GM21619 (cell line): ENCODE measurements around the gene DUS1L.

Experiments
- ATAC-seq: cut with Tn5 transposase; IDR thresholded peaks from one replicate; pipeline ENCODE4 v1.9.1; 2021; ENCODE audit not compliant: unreplicated experiment

The DUS1L gene

DNA sequence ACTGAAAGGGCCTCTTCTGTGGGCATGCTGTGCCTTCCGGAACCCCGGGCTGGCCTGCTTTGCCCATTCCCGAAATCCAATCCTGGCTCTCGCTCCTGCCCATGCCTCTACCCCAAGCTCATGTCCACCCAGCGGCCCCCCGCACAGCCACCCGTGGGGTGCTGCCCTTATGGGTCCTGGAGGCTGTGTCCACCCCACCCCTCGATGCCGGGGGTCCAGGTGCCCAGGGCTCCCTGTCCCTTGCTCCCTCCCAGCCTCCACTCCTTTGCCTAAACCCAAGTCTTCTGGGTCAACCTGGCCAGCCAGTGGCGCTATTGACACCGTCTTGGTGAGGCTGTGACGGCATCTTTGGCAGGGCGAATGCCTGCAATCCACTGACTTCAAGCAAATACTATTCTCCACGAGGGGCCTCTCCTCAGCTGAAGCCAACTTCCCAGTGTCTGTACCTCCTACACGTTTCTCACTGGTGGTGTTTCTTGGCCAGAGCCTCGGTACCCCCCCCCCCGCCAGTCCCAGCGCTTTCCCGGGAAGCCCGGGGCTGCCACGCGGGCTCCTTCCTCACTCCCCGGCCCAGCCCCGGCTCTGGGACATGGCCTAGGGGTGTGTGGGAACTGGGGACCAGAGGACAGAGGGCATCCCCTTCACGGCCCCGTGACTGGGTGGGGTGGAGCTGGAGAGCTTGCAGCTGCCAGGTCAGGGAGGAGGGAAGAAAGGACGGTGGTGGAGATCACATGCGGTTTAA is 12.2 kb upstream of the DUS1L start:
- no peak for ATAC-seq

DNA sequence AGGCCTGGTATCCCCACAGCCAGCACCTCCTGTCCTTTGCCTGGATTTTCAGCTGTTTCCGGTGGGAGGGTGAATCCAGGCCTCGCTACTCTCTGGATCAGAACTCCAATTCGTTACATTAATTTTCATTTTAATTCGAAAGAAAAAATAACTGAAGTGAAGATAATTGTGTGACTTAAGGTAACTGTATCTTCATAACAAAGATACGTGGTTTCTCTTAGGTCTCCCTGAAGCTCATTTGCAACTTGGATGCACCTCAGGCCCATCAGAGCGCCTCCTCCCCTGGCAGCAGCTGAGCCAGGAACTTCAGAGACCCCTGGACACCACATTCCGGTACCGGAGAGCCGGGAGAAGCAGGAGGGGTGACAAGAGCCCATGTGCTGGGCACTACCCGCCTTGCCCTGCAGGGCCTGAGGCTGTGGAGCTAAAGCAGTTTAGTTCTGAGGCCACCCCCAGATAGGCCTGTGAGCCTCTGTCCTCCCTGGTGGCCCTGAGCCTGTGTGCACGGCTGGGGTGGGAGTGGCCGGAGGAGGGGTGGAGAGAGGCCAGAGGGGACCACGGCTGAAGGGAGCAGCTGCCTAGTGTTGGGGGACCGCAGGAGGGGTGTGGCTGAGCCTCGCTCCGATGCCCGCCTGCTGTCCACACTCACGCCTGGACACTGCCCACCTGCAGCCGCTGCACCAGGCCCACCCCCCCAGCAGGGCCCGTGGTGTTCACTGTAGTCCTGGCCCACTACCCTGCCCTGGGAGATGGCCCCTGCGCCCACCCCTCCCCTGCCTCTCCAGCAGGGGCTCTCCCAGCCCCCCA is 11.4 kb upstream of the DUS1L start:
- ATAC-seq = no peak

DNA sequence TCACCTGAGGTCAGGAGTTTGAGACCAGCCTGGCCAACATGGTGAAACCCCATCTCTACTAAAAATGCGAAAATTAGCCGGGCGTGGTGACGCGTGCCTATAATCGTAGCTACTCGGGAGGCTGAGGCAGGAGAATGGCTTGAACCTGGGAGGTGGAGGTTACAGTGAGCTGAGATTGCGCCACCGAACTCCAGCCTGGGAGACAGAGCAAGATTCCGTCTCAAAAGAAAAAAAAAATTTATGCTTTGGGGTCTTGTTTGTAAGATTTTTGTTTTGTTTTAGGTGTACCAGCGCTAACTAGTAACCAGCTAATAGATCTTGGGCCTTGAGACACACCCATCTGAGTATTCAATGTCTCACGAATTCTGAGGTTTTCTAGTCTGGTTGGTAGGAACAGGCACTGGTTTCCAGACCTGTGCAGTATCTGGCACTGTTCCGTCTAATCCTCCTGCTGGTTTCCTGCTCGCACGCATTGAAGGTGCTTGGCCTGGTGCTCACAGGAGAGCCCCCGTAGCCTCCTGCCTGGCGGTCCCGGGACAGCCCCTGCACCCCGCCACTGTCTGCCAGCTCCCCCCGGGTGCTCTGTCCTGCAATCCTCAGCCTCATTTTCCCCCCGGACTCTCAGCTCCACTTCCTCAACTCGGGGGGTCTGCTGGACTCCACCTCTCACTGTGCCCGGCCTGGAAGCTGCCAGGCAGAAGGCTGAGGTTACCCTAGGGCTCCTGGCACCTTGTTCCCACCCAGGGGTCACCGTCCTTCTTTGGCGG is 10.6 kb upstream of the DUS1L start:
- no peak for ATAC-seq

DNA sequence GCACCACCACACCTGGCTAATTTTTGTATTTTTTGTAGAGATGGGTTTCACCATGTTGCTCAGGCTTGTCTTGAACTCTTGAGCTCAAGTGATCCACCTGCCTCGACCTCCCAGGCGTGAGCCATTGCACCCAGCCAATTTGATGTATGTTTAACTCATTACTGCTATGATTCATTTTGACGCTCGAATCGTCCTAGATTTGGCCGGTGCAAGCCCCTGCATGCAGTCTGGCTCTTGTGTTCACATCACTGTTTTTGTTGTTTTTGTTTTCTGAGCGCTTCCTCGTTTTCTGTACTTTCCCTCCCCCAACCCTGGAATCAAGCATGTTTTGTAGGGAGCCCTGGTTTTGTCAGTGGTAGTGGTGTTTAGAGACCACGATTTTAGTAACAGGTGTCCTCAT is 7.8 kb upstream of the DUS1L start:
- no peak for ATAC-seq

DNA sequence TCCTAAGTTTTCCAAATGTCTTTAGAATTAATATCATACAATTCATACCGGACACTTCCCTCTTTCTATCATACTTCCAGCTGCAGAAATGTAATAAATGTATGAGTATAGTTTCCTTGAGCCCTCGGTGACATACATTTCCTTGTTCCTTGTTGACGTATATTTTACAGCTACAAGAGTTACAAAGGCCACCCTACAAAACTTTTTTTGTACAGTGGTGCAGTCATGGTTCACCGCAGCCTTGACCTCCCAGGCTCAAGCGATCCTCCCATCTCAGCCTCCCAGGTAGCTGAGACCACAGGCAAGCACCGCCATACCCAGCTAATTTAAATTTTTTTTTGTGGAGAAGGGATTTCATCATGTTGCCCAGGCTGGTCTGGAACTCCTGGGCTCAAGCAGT is 7.2 kb upstream of the DUS1L start:
- ATAC-seq = no peak

DNA sequence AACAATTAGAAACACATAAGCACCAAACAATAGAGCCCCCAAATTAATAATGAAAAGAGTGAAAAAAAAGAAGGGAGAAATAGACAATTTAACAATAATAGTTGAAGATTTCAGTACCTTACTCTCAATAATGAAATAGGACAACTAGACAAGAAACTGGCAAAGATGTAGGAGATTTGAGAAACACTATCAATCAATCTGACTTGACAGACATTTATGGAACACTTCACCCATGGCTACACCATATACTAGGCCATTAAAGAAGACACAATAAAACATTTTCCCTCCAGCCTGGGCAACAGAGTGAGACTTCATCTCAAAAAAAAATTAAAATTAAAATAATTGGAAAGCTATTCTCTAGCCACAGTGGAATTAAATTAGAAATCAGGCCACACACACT is 5.0 kb upstream of the DUS1L start:
- no peak for ATAC-seq

DNA sequence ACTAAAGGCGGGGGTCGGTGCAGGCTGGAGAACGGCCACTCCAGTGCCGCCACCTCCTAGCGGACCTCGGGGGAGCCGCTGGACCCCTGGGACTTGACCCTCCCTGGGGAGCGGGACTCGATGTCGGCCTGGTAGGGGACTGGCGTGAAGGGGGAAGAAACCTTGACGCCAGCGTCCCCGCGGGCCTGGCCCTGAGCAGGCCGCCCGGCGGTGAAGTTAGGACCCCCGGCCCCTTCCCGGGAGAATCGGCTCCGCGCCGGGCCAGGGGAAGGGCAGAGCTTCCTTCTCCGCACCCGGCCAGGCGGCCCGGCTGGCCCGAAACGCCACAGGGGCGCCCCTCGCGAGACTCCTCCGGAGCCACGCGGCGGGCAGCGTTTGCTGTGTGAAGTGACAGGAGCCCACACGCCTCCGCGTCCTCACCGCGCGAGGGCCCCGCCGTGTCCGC is 389 bp downstream of the DUS1L start:
- ATAC-seq = peak; percentile 27

DNA sequence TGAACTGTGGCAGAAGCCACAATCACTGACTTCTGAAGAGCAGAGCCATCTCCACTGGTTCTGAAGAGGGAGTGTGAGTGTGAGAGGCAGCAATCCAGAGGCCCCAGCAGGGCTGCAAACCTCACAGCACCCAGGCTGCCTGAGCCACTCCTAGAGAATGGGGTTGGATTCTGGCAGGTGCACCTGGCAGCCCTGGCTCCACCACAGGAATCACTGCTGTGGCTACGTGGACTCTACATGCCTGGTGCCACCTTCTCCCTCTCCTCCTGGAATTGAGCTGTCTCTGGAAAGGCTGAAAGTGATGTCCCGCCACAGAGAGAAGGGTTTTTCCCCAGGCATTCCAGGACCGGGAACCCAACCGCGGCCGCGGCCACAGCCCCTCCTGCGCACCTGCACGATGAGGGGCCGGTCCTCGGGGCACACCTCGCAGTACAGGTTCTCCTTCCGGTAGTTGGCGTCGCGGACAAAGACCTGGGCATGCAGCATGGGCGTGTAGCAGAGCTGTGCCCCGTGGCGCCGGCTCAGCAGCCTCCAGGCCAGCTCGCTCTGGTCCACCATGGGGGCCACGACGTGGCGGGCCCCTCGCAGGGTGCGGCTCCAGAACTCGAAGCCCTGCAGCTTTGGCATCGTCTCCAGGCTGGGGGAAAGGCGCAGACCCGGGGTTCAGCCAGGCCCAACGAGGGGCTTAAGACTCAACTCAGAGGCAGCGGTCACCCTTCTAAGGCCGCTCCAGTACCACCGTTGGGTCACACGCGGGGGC is 991 bp downstream of the DUS1L start:
- no peak for ATAC-seq

DNA sequence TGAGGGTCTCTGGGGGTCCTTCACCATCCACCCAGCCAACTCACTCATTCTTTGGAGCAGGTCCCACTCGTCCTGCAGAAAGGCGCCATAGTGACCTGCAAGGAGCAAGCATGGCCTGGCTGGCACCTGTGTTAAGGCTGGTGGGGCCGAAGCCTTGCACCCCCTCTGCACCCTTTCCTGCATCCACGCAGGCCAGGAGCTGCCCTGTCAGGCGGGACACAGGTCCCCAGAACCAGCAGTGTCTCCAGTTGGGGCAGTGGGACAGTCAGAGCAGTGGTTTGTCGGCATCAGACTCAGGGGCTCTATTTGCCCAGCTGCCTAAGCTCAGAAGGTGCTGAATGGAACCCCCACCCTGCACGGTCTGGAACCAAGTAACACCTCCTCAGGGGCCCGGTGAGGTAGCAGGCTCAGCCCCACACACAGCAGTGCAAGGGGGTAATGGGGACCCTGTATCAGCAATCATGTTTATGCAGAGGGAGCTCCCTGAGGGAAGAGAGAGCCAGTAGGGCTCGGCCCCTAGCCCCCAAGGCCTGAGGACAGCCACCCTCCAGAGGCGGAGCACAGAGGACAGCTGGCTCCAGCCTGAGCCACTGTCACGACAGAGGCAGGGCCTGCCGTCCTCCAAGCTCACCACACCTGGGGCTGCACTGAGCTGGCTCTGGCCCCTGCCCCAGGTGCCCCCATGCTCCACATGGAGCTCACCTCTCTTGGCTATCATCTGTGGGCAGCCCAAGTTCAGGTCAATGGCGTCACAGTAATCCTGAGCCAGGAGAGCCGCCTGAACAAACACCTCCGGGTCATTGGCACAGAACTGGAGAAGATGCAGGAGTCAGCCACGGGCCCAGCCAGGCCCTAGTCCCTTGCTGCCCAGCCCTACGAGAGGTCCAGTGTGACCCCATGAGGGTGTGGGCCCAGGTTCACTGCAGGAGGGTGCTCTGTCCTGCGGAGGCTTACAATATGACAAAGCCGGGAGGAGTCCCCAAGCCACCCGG is 1.9 kb downstream of the DUS1L start:
- no peak for ATAC-seq

DNA sequence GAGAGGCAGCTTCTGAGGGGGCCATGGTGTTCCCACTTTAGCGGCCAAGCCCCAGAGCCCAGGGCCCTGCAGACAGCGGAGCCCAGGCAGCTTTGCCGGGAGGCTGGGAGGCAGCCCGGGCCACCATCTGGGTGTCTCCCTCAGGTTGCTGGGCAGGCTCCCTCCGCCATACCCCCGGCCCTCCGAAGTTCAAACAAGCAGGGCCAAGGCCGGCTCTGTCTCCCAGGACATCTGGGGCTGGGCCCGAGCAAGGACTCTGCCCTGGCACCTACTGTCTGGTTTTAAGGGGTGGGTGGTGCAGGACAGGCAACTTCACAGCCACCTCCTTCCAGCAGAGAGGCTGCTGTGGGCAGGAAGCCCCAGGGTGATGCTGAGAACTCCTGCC is 2.6 kb downstream of the DUS1L start:
- no peak for ATAC-seq

DNA sequence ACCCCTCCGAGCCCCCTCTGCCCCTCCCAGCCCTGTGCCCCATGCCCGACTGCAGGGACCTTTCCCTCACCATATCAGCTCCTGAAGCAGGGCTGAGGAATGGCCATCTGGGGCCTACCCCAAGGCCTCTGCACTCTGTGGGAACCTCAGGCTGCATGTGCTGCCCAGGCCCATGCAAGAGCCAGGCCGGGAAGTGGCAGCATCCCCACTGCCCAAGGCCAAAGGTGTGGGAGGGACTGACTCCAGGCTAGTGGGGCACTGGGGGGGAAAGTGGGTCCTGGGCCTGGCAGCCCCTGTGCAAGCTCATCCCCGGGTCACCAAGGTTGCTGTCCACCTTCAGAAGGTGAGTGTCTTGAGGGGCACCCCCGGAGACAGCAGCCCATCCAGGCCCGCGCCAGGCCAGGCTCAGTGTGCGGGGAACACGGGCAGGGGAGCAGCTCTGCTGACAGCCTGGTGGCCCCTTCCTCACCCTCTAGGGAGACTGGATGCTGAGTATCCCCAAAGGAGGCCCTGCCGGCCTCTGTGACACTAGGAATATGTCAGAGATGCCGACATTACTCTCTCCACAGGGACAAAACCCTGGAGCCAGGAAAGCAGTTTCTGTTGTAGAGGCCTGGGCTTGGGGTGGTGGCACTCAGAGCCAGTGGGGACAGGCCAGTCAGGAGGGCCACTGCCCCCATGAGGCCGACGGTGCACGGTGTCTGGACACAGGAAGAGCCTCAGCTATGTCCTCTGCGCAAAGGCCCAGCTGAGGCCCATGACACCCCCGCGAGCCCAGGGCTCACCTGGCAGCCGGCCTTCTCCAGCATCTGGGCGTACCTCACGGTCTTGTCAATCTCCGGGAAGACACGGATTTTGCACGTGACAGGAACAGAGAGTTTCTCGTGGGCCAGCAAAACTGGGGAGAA is 3.3 kb downstream of the DUS1L start:
- no peak for ATAC-seq

DNA sequence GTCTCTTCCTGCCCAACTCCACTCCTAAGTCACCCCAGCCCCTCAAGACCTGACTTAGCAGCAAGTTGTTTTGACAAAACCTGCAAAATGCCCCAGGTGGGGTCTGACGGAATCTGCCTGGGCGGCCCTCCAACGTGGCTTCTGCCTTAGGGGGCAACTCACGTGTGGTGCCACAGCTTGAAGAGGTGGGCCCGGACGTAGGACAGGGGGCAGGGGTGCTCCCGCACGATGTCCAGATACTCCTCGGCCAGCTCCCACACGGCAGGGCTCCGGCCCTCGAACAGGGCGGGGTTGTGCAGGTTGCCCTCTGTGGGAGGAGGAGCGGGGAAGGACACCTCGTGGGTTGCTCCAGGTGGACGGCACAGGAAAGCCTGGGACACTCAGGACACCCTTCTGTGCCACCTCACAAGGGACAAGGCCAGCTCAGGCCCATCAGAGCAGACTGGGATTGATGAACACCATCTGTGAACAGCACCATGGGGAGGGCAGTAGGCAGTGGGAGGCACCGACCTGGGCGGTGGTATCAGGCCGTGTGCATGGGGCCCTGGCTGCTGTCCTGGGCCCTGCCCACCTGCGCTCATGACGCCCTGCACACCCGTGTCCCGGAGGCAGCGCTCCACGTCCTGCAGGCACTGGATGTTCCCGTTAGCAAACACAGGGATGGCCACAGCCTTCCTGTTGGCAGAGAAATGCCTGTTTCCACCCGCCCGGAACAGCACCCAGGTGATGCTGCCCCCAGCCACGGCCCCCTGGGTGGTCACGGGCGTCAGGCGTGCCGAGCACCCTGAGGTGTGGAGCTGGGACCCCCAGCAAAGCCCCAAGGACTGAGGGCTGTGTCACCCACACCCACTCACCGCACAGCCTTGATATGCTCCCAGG is 4.3 kb downstream of the DUS1L start:
- ATAC-seq = no peak

DNA sequence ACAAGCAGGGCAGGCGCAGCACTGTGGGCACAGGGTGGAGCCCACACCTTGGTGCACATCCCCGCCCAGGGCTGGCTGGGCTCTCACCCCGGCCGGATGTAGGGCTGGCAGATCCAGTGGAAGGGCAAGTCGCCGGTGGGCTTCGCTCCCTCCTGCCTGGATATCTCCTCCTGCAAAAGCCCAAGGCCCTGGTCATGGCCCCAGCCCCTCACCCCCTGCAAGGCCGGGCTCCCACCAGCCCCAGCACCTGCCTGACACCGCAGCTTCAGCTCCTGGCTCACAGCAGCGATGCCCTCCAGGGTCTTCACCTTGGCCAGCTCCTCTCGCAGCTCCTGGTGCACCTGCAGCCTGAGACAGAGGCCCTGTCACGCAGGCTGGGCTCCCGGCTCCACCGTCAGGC is 5.0 kb downstream of the DUS1L start:
- no peak for ATAC-seq

DNA sequence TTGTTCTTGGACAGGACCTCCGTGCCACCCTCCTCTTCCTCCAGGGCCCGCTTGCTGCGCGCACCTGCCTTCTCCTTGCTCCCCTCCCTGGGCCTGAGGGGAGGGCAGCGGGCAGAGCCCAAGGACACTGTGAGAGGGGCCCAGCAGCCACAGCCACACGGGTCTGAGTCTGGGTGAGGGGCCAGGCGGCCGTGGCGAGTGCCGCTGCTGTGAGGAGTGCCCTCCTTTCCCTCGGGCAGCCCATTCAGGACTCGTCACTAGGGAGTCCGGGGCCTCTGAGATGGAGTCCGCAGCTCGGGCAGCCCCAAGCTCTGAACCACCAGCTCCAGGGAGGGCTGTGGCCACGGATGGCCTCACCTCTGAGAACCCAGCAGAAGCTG is 5.6 kb downstream of the DUS1L start:
- no peak for ATAC-seq

DNA sequence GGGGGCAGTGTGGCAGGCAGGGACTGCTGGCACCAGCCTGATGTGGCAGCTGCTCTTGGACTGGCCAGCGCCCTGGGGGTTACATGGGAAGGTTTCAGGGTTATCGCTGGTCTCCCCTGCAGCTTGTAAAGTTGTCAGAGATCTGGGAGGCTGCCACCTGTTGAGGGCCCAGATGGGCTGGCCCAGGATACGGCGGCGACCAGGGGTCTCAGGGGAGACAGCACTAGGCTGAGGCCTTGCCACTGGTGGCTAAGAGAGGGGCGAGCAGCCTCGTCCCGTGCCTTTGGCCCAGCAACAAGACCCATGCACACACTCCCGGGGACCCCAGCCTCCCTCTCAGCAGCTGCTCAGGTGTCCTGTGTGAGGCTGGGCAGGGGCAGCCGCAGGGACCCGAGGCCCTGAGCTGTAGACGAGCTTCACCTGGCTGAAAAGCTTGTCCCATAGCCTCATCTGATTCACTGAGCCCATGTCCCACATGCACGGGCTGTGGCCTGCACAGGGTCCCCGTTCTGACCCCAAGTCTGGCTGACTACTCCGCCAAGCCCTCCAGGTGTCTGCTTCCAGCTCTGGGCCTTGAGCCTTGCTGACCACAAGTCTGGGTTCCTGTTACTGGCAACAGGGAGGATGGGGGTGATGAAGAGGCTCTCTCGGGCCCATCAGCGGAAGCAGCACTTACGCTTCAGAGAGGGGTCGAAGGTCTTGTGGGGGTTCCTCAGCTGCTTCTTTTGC is 6.2 kb downstream of the DUS1L start:
- no peak for ATAC-seq

DNA sequence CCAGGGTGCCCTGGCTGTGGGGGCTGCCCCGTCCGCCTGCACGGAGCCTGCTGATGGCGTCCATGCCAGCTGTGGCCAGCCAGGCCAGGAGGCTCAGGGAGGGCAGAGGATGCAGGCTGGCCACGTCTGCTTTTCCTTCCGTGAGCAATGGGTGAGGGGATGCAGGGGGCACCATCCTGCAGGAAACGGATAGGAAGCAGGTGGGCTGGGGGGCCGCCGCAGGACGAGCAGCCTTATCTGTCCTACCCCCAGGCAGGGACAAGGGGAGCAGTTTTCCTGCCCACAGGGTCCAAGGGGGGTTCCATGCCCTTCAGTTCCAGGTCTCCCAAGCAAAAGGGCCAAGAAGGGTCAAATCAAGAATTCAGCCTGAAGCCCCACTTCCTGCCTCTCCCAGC is 6.8 kb downstream of the DUS1L start:
- no peak for ATAC-seq

DNA sequence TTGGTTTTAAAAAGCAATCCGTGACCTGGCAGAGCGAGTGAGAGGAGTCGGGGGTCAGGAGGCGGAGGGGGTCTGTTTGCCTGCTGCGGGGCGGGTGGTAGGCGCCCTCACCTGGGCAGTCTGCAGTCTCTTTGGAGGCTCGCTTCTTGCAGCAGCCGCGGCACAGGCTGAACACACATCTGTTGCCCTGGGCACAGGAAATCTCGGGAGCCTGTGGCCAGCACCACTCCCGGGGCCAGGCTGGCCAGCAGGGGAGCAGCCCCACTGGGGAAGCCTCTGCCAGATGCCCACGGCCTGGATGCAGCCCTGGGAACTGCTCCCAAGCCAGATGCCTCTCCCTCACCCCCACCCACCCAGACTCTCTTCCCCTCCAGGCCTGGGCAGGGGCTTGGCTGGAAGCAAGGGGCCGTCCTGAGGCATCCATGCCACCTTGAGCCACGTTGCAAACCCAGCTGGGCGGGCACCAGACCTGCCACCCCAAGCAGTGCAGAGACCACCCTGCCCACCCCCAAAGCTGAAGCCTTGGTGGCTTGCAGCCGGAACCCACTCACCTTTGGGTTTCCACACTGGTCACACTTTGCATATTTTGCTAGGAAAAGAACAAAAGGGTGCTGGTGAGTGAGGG is 7.3 kb downstream of the DUS1L start:
- no peak for ATAC-seq
